IMR-90 (cell line): ENCODE results near the gene BUD23. TPM values are rescaled to one million over a fixed set of nuclear protein-coding genes. Genes with fewer than 3 reads are reported as not detected.
A peak's percentile ranks its signal among the peaks of the same experiment; 100 is the strongest.

ENCODE experiments used
- ATAC-seq: fragments of 200-7000 bp; cut with Tn5 transposase; 2 replicates; pipeline ENCODE4 v1.9.1; 2020; ENCODE audit warnings: low read depth, mild to moderate bottlenecking, moderate library complexity
- BruUV-seq: library from RNA; stranded (reverse); fragments of 400-500 nt; replicated peaks from 2 replicates; lab custom pipeline; 2021; lab: Mats Ljungman, UMichigan
- CTCF ChIA-PET: fragments of 300-600 bp; formaldehyde crosslinking; extraction: SDS; loops from one replicate; lab custom pipeline; 2021; ENCODE audit warnings: antibody characterized with exemption; lab: Yijun Ruan, JAX
- POLR2A ChIA-PET: fragments of 300-600 bp; sonication (Branson Sonifier 250); formaldehyde crosslinking; loops from one replicate; lab custom pipeline; 2022; ENCODE audit warnings: antibody characterized with exemption; ENCODE audit not compliant: unreplicated experiment; lab: Charles Lee
- DNase-seq: peaks from one replicate; pipeline ENCODE4 v3.0.0; 2013
- H2AFZ ChIP-seq: replicated peaks from 2 replicates; pipeline ENCODE3; 2013; ENCODE audit warnings: low read length, mild to moderate bottlenecking; ENCODE audit not compliant: poor library complexity
- H2AK5ac ChIP-seq: 2 replicates; pipeline ENCODE4 v1.6.1; 2013; ENCODE audit warnings: low read depth, low read length, inconsistent platforms
- H2AK9ac ChIP-seq: replicated peaks from 2 replicates; pipeline ENCODE3; 2013; ENCODE audit warnings: mild to moderate bottlenecking, low read depth, low read length, moderate library complexity; ENCODE audit not compliant: poor library complexity
- H2BK120ac ChIP-seq: 2 replicates; pipeline ENCODE4 v1.6.1; 2013; ENCODE audit warnings: low read depth, low read length, inconsistent platforms
- H2BK15ac ChIP-seq: 3 replicates; pipeline ENCODE4 v1.6.1; 2013; ENCODE audit warnings: low read depth, low read length, inconsistent platforms
- H2BK20ac ChIP-seq: 2 replicates; pipeline ENCODE4 v1.6.1; 2013; ENCODE audit warnings: low read depth, mild to moderate bottlenecking, inconsistent platforms, low read length, moderate library complexity
- H2BK5ac ChIP-seq: 2 replicates; pipeline ENCODE4 v1.6.1; 2013; ENCODE audit warnings: mild to moderate bottlenecking, low read depth, low read length, inconsistent platforms; ENCODE audit not compliant: poor library complexity, severe bottlenecking
- H3K14ac ChIP-seq: replicated peaks from 2 replicates; pipeline ENCODE4 v1.6.1; 2013; ENCODE audit warnings: low read depth, low read length, inconsistent platforms
- H3K18ac ChIP-seq: 2 replicates; pipeline ENCODE4 v1.6.1; 2013; ENCODE audit warnings: low read depth, low read length, control low read depth
- H3K23ac ChIP-seq: 2 replicates; pipeline ENCODE4 v1.6.1; 2013; ENCODE audit warnings: low read depth, low read length, inconsistent platforms
- H3K27ac ChIP-seq: 2 replicates; pipeline ENCODE4 v1.5.1; 2013; ENCODE audit warnings: mild to moderate bottlenecking, control low read depth, low read length; ENCODE audit not compliant: insufficient read depth
- H3K27me3 ChIP-seq: 2 replicates; pipeline ENCODE4 v1.6.1; 2013; ENCODE audit warnings: low read length; ENCODE audit not compliant: control insufficient read depth, insufficient read depth
- H3K36me3 ChIP-seq: 2 replicates; pipeline ENCODE4 v1.6.1; 2013; ENCODE audit warnings: low read length, mixed read lengths; ENCODE audit not compliant: control insufficient read depth, insufficient read depth
- H3K4ac ChIP-seq: 2 replicates; pipeline ENCODE4 v1.6.1; 2013; ENCODE audit warnings: low read depth, low read length, inconsistent platforms
- H3K4me1 ChIP-seq: 2 replicates; pipeline ENCODE4 v1.6.1; 2013; ENCODE audit warnings: low read length, mixed read lengths; ENCODE audit not compliant: control insufficient read depth, insufficient read depth
- H3K4me2 ChIP-seq: 2 replicates; pipeline ENCODE4 v1.6.1; 2013; ENCODE audit warnings: low read depth, mild to moderate bottlenecking, control low read depth, low read length, moderate library complexity
- H3K4me3 ChIP-seq: 2 replicates; pipeline ENCODE4 v1.5.1; 2013; ENCODE audit warnings: low read depth, mild to moderate bottlenecking, control low read depth, low read length, moderate library complexity; ENCODE audit not compliant: insufficient read depth
- H3K56ac ChIP-seq: 2 replicates; pipeline ENCODE4 v1.6.1; 2013; ENCODE audit warnings: low read length, inconsistent platforms; ENCODE audit not compliant: insufficient read depth; ENCODE audit errors: extremely low read depth
- H3K79me1 ChIP-seq, 2 experiments: 2 replicates each; pipeline ENCODE4 v1.6.1; 2013; ENCODE audit warnings: low read length in 2 of 2, inconsistent platforms in 1 of 2, low read depth in 1 of 2
- H3K9ac ChIP-seq: 2 replicates; pipeline ENCODE4 v1.6.1; 2013; ENCODE audit warnings: low read depth, low read length, control low read depth
- H3K9me1 ChIP-seq: 2 replicates; pipeline ENCODE4 v1.6.1; 2013; ENCODE audit warnings: low read length, inconsistent platforms; ENCODE audit not compliant: insufficient read depth
- H3K9me3 ChIP-seq: 2 replicates; pipeline ENCODE4 v1.6.1; 2013; ENCODE audit warnings: low read length; ENCODE audit not compliant: control insufficient read depth, insufficient read depth
- H4K20me1 ChIP-seq: 2 replicates; pipeline ENCODE4 v1.6.1; 2013; ENCODE audit warnings: low read length, inconsistent platforms; ENCODE audit not compliant: insufficient read depth
- H4K5ac ChIP-seq: 2 replicates; pipeline ENCODE4 v1.6.1; 2013; ENCODE audit warnings: mild to moderate bottlenecking, low read depth, low read length, control low read depth
- H4K8ac ChIP-seq, 2 experiments: 2 replicates each; pipeline ENCODE4 v1.6.1; 2013; ENCODE audit warnings: low read depth in 2 of 2, low read length in 2 of 2, control low read depth in 1 of 2, inconsistent platforms in 1 of 2
- H4K91ac ChIP-seq: 2 replicates; pipeline ENCODE4 v1.6.1; 2013; ENCODE audit warnings: low read depth, low read length, inconsistent platforms; ENCODE audit not compliant: insufficient read depth
- BHLHE40 ChIP-seq: fragments of 150-350 bp; IDR thresholded peaks from 2 replicates; pipeline ENCODE4 v1.6.1; 2016; ENCODE audit warnings: mild to moderate bottlenecking, low read depth, low read length
- CEBPB ChIP-seq: IDR thresholded peaks from 2 replicates; pipeline ENCODE4 v1.6.1; 2012; ENCODE audit warnings: low read depth, low read length, improper control_type of control experiment
- CTCF ChIP-seq: conservative IDR thresholded peaks from 2 replicates; pipeline ENCODE4 v1.5.1; 2012; ENCODE audit warnings: mild to moderate bottlenecking, low read depth, low read length, improper control_type of control experiment
- FOS ChIP-seq: fragments of 150-350 bp; IDR thresholded peaks from 2 replicates; pipeline ENCODE4 v1.6.1; 2016; ENCODE audit warnings: low read depth, low read length
- MAFK ChIP-seq: IDR thresholded peaks from 2 replicates; pipeline ENCODE4 v1.6.1; 2012; ENCODE audit warnings: low read depth, low read length, improper control_type of control experiment
- MAZ ChIP-seq: IDR thresholded peaks from 2 replicates; pipeline ENCODE4 v1.6.1; 2012; ENCODE audit warnings: low read depth, mild to moderate bottlenecking, low read length, improper control_type of control experiment, moderate library complexity, borderline replicate concordance
- MXI1 ChIP-seq: IDR thresholded peaks from 2 replicates; pipeline ENCODE4 v1.6.1; 2012; ENCODE audit warnings: low read depth, mild to moderate bottlenecking, low read length, moderate library complexity, borderline replicate concordance
- NFE2L2 ChIP-seq: fragments of 150-350 bp; IDR thresholded peaks from 2 replicates; pipeline ENCODE4 v1.6.1; 2016; ENCODE audit warnings: low read depth, mild to moderate bottlenecking, low read length
- POLR2A ChIP-seq: IDR thresholded peaks from 2 replicates; pipeline ENCODE4 v1.6.1; 2012; ENCODE audit warnings: mild to moderate bottlenecking, low read depth, low read length
- RAD21 ChIP-seq: IDR thresholded peaks from 2 replicates; pipeline ENCODE4 v1.6.1; 2012; ENCODE audit warnings: low read length, improper control_type of control experiment
- RCOR1 ChIP-seq: IDR thresholded peaks from 2 replicates; pipeline ENCODE4 v1.6.1; 2012; ENCODE audit warnings: mild to moderate bottlenecking, low read length, improper control_type of control experiment; ENCODE audit not compliant: insufficient replicate concordance
- SMC3 ChIP-seq: fragments of 150-350 bp; IDR thresholded peaks from 2 replicates; pipeline ENCODE4 v1.6.1; 2016; ENCODE audit warnings: low read depth, mild to moderate bottlenecking, antibody characterized with exemption, low read length, moderate library complexity
- WGBS, 2 experiments: methylation state at CpG; one replicate each; pipeline versions ENCODE4 v1.1.5 to v1.1.7; 2013; ENCODE audit warnings: missing lambda C conversion rate in 2 of 2; ENCODE audit not compliant: insufficient read length in 1 of 2; ENCODE audit errors: extremely low coverage in 2 of 2; 5-methylcytosine and 5-hydroxymethylcytosine counted together
- dilution Hi-C: fragments of 300-500 bp; cut with HindIII; formaldehyde crosslinking; loops from one replicate; pipeline ENCODE4 v1.14.3; 2018; ENCODE audit warnings: low sequenced_read_pairs; ENCODE audit not compliant: unreplicated experiment
- in situ Hi-C: fragments of 300-500 bp; cut with MboI; formaldehyde crosslinking; loops from 3 replicates; pipeline ENCODE4 v1.14.3; 2019; ENCODE audit warnings: low sequenced_read_pairs, inconsistent platforms, mixed read lengths
- intact Hi-C: fragments of 100-400 bp; cut with micrococcal nuclease; formaldehyde crosslinking; loops from 2 replicates; pipeline ENCODE4 v1.10.0; 2022
- polyA plus RNA-seq, 3 experiments: library from polyadenylated mRNA; depleted of rRNA; stranded (reverse); fragments of >200 nt; gene quantifications; 2 replicates each; pipeline ENCODE4 v1.2.3, GENCODE V29; 2012; ENCODE audit warnings: low replicate concordance in 1 of 3
- total RNA-seq: library from RNA; depleted of rRNA; stranded (reverse); fragments of >200 nt; gene quantifications from 2 replicates; pipeline ENCODE4 v1.2.3, GENCODE V29; 2012
- TF ChIP-seq, protein P1 (sequence below): fragments of 150-350 bp; IDR thresholded peaks from 2 replicates; pipeline ENCODE4 v1.6.1; 2016; ENCODE audit warnings: low read depth, mild to moderate bottlenecking, low read length, moderate library complexity, borderline replicate concordance
- TF ChIP-seq, protein P2 (sequence below): fragments of 150-350 bp; IDR thresholded peaks from 2 replicates; pipeline ENCODE4 v1.6.1; 2017; ENCODE audit warnings: mild to moderate bottlenecking, antibody characterized with exemption, low read length, low read depth

Gene BUD23
- total and polyA plus RNA-seq, 2 of the 4 experiments (the other 2 are of a cell fraction) = 35.7 to 65.2 TPM

DNA sequence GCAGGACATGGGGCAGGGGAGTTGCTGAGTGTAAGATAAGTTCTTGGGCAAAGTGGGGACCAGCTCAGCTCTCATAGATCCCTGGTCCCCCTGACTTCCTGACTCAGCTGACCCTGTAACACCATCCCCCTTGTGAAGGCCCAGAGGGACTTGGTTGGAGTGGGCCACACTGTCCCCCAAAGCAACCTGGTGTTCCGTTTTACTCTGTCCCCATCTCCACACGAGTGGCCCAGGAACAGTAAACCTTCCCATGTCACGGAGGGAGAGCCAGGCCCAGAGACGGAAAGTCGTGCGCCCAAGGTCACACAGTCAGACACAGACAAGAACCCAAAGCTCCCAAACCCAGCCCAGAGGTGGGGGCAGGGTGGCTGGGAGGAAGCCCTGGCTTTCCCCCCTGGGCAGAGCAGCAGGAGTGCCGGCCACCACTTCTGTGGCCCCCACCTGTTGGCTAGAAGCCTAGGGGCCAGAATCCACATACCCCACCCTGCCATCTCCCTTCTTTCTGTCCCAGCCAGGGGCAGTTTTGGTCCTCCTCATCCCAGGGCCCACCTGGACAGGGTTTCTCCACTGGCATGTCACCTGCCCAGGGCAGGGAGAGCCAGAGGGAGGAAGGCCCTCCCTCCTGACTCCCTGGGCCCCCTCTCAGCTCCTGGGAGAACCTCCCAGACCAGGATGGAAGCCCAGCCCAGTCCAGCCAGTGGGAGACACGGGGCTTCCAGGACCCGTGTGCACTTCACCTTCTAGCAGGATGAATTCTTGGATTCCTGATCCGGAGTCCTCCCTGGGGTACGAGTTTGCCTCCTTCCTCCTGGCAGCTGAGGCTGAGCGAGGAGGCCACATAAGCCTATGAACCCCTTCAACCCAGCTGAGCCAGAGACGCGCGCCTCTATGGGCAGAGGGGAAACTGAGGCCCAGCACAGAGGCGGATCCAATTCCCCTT, 36.3 kb upstream of the BUD23 start:
- DNase-seq (no peak), ATAC-seq (no peak)
- peak overlapping the region; percentile 63 for H2AFZ ChIP-seq
- dilution Hi-C loops = no loop called here
- no peak overlapping the region for H3K14ac ChIP-seq
- in situ Hi-C loops = no loop called here
- H3K27me3 ChIP-seq = peaks cover 78% of the 10 kb centered on the region
- POLR2A ChIA-PET = no interaction called here
- H3K27ac ChIP-seq = no peak overlapping the region
- WGBS, 2 experiments = no CpG with 5 or more reads among the region's 16 CpGs
- H3K18ac ChIP-seq = no peak overlapping the region
- H4K20me1 ChIP-seq = no peaks in the 10 kb centered on the region
- no peak overlapping the region for H4K91ac ChIP-seq
- intact Hi-C loops = no loop called here
- H4K5ac ChIP-seq = no peak overlapping the region
- no peak overlapping the region for H2AK9ac ChIP-seq
- CTCF ChIA-PET = interaction anchor here (1.3 kb wide), 1 partner anchor 17 kb away, joined by 4 read pairs; no protein-coding TSS in a partner anchor
- H3K23ac ChIP-seq = no peak overlapping the region
- H2AK5ac ChIP-seq = no peak overlapping the region
- H3K9me1 ChIP-seq = no peaks in the 10 kb centered on the region
- no peaks in the 10 kb centered on the region; the same call in 1 of the 2 replicates for H3K4me1 ChIP-seq
- H3K9ac ChIP-seq = no peak overlapping the region
- H4K8ac ChIP-seq = no peak overlapping the region
- BruUV-seq = no TSS peak
- no peaks in the 10 kb centered on the region for H3K36me3 ChIP-seq
- no peak overlapping the region for H2BK5ac ChIP-seq
- H3K4ac ChIP-seq = no peak overlapping the region
- no peak overlapping the region for H3K4me3 ChIP-seq
- H2BK15ac ChIP-seq = no peak overlapping the region
- no peak overlapping the region for H3K56ac ChIP-seq
- no peak overlapping the region for H3K4me2 ChIP-seq
- H2BK20ac ChIP-seq = no peak overlapping the region
- no peaks in the 10 kb centered on the region for H3K79me1 ChIP-seq
- H2BK120ac ChIP-seq = no peak overlapping the region
- H3K9me3 ChIP-seq = no peaks in the 10 kb centered on the region
- TF ChIP-seq FOS = no peak
- no peak for TF ChIP-seq RCOR1
- TF ChIP-seq, protein P1, sequence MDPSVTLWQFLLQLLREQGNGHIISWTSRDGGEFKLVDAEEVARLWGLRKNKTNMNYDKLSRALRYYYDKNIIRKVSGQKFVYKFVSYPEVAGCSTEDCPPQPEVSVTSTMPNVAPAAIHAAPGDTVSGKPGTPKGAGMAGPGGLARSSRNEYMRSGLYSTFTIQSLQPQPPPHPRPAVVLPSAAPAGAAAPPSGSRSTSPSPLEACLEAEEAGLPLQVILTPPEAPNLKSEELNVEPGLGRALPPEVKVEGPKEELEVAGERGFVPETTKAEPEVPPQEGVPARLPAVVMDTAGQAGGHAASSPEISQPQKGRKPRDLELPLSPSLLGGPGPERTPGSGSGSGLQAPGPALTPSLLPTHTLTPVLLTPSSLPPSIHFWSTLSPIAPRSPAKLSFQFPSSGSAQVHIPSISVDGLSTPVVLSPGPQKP = no peak
- no peak for TF ChIP-seq RAD21
- no peak for TF ChIP-seq MAFK
- TF ChIP-seq POLR2A = no peak
- no peak for TF ChIP-seq NFE2L2
- TF ChIP-seq, protein P2, sequence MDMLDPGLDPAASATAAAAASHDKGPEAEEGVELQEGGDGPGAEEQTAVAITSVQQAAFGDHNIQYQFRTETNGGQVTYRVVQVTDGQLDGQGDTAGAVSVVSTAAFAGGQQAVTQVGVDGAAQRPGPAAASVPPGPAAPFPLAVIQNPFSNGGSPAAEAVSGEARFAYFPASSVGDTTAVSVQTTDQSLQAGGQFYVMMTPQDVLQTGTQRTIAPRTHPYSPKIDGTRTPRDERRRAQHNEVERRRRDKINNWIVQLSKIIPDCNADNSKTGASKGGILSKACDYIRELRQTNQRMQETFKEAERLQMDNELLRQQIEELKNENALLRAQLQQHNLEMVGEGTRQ = no peak
- no peak for TF ChIP-seq CTCF
- no peak for TF ChIP-seq BHLHE40
- no peak for TF ChIP-seq MAZ
- no peak for TF ChIP-seq CEBPB
- no peak for TF ChIP-seq MXI1
- TF ChIP-seq SMC3 = no peak
